Posterior cingulate gyrus (tissue), 11 donors: ENCODE measurements around the gene KPNA6.
A peak's percentile ranks its signal among the peaks of the same experiment; 100 is the strongest.

ENCODE experiments used
- DNase-seq, 10 donors: peaks; one replicate each; pipeline versions ENCODE4 v3.0.0 to v3.0.0-alpha.2; 2020 to 2021; ENCODE audit warnings: mixed read lengths in 3 of 10
- intact Hi-C: fragments of 100-400 bp; cut with DNase I; formaldehyde crosslinking; loops from one replicate; pipeline ENCODE4 v1.15.1; 2023

KPNA6 gene

GRCh38 chr1:32180186-32181060 is 72.6 kb downstream of the KPNA6 start:
- peak in 5 of 10 donors; percentile 26 to 90 (median 80) for DNase-seq
- intact Hi-C loops = no loop called here

- peak in 1 of 10 donors; percentile 65 for DNase-seq
- intact Hi-C loops = no loop called here
These were observed 73.2 kb downstream of the KPNA6 start for GRCh38 chr1:32181065-32181464.

DNA sequence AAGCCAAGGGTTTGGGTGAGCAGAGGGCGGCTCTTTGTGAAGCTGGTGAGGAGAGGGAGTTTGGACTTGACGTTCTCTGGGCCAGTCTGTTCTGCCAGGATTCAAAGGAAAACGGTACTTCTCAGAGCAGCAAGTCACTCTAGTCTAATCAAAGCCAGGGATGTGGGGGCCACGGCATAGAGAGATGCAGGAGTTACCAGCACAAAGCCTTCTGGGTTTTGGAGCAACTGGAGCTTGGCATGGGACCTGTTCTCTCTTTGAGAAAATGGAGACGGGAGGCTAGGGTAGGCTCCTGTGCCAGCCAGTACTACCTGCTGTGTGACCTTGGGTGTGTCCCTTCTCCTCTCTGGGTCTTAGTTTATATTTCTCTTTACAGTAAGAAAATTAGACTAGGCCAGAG is 73.7 kb downstream of the KPNA6 start:
- no peak for DNase-seq
- intact Hi-C loops = no loop called here

GRCh38 chr1:32182060-32182459 is 74.2 kb downstream of the KPNA6 start:
- DNase-seq = peak in 1 of 10 donors; percentile 84
- intact Hi-C loops = no loop called here

- intact Hi-C loops = no loop called here
- DNase-seq = peak in 1 of 10 donors; percentile 19
These were observed 76.8 kb downstream of the KPNA6 start for GRCh38 chr1:32184650-32185049.

DNA sequence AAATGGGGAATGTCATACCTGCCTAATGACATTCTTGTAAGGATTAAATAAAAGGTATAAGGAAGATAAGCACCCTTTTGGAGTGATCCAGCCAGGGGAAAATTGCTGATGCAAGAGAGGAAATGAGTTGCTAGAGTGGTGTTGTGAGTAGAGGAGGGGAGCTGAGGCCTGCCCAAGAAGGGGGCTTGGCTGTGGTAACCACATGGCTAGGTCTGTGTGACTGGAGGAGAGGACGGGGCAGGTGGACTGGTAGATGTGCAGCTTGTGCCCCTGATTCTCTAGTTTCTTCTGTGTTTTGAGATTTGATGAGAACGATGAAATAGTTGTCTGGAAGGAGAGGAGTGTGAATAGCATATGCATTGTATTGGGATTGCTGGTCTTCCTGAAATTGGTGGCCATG is 78.2 kb downstream of the KPNA6 start:
- DNase-seq = no peak
- intact Hi-C loops = no loop called here

- DNase-seq = no peak
- intact Hi-C loops = no loop called here
These were observed 78.6 kb downstream of the KPNA6 start for GRCh38 chr1:32186491-32186890.

DNA sequence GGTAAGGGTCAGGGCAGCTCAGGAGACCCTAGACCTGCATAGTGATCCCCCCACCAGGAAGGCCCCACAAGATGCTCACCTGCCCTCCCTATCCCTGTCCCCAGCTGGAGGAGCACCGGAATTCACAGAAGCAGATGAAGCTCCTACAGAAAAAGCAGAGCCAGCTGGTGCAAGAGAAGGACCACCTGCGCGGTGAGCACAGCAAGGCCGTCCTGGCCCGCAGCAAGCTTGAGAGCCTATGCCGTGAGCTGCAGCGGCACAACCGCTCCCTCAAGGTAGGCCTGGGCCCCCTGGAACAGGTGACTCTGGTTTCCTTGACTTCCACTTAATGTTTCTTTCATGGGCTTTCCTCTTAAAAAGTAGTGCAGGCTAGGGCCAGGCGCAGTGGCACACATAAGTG is 80.0 kb downstream of the KPNA6 start:
- DNase-seq = peak in 1 of 10 donors; percentile 35
- intact Hi-C loops = no loop called here

GRCh38 chr1:32192220-32192948 is 84.5 kb downstream of the KPNA6 start:
- DNase-seq = peak in 1 of 10 donors; percentile 52
- intact Hi-C loops = no loop called here

DNA sequence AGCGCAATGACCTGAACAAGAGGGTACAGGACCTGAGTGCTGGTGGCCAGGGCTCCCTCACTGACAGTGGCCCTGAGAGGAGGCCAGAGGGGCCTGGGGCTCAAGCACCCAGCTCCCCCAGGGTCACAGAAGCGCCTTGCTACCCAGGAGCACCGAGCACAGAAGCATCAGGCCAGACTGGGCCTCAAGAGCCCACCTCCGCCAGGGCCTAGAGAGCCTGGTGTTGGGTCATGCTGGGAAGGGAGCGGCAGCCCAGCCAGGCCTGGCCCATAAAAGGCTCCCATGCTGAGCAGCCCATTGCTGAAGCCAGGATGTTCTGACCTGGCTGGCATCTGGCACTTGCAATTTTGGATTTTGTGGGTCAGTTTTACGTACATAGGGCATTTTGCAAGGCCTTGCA is 87.1 kb downstream of the KPNA6 start:
- intact Hi-C loops = no loop called here

DNA sequence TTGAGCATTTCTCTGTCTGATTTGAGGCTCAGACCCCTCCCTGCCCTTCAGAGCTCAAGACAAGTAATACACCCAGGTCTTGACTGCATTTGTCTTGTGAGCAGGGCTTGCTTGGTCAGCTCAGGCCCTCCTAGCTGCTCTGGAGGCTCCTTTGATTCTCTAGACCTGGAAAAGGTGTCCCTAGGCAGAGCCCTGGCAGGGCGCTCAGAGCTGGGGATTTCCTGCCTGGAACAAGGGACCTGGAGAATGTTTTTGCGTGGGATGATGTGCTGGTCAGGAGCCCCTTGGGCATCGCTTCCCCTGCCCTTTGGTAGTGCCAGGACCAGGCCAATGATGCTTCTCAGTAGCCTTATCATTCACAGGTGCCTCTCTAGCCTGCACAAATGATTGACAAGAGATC is 87.7 kb downstream of the KPNA6 start:
- peak in 1 of 10 donors; percentile 62 for DNase-seq
- intact Hi-C loops = no loop called here

More for the DNA sequence above, 87.1 kb downstream of the KPNA6 start:
- DNase-seq = peak in 1 of 10 donors; percentile 61

DNA sequence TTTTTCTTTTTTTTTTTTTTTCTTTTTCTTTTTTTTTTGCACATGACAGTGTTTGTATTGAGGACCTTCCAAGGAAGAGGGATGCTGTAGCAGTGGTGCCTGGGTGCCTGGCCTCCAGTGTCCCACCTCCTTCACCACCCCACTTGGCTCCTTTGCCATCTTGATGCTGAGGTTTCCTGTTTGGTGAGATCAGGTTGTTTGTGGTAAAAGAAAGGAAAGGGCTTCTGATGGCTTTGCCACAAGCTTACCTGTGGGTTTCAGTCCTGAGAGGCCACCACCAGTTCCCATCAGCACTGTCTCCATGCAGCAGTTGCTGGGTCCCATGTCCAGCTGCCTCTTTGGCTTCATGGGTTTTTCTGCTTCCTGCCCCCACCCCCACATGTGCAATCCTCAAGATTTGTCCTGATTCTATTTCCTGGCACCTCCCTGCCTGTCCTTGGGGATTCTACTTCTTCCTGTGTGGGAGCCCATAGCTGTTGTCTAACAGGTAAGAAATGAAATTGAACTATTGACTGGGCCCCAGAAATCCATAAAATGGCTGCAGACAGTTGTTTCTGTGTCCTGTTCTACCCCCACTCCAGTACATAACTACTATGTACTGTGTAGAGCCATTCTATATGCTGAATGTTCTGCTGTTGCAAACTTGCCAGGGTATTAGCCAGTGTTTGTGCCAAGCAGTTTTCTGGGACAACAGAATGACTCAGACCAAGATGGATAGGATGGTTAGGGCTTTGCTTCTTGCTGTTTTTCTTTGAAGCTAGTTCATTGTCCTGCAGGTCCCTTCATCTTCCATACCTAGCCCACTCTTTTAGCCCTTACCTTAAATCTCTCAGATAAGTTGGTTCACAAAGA is 88.3 kb downstream of the KPNA6 start:
- peak in 1 of 10 donors; percentile 51 for DNase-seq
- intact Hi-C loops = no loop called here

DNA sequence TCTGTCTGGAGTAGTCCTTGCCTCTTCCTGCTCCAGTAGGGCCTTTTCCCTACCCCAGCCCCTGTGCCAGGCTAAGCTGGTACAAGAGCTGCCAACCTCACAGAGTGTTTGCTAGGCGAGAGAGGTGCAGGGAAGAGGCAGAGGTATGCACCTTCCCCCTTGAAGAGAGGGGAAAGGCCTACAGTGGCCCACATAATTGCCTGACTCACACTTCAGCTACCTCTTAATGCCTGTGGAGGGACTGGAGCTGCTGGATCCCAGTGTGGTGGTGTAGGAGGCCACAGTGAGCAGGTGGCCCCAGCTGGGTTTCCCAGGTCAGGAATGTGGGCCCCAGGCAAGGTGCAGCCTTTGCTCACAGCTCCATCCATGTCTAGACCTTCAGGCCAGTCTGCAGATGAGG is 89.2 kb downstream of the KPNA6 start:
- intact Hi-C loops = no loop called here
- DNase-seq = peak in 1 of 10 donors; percentile 20

- intact Hi-C loops = no loop called here
- peak in 1 of 10 donors; percentile 65 for DNase-seq
These were observed 90.0 kb downstream of the KPNA6 start for GRCh38 chr1:32197837-32198236.

- DNase-seq = peak in 1 of 10 donors; percentile 21
- intact Hi-C loops = no loop called here
These were observed 90.6 kb downstream of the KPNA6 start for GRCh38 chr1:32198237-32199042.

DNA sequence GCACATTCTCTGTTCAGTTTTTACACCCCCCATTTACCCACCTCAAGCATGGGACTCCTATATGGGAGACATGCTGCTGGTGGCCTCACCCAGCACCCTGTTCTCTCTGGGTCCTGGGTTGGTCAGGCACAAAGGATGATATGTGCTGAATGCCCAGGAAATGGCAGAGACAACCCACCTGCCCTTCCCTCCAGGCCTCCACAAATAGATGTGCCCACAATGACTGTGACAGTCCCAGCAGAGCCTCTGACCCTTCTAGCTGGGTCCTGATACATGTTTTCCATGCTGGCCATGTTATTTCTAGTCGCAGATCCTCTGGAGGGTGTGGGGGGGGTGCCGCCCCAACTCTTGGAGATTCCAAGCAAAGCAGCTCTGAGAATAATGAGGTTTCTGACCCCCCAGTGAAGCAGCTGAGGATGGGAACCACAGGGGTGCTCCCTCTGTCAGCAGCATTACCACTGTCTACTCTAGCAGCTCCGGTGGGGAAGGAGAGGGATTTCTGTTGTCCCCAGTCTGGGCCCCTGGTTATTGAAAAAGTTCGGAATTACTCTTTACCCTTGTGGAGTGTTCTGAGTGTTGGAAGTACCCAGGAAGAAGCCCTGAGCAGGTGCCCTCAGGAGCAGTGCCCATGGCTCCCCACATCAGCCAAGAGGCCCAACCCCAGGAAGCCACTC is 91.3 kb downstream of the KPNA6 start:
- no peak for DNase-seq
- intact Hi-C loops = no loop called here

DNA sequence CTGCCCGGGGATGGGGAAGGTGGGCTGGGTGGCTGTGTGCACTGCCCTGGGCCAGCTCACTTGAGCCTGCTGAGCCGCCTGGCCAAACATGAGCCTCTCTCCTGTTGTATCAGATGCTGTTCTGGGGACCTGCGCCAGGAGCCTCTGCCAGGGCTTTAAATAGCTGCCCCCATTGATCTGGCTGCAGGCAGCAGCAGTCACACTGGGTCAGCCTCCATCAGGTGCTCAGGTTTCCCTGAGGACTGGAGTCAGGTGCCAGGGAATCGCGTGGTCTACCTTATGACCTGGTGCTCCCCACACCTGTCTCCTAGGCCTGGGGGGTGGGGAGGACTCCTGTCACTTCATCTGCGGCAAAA is 91.8 kb downstream of the KPNA6 start:
- DNase-seq = peak in 8 of 10 donors; percentile 16 to 88 (median 43)
- intact Hi-C loops = no loop called here

DNA sequence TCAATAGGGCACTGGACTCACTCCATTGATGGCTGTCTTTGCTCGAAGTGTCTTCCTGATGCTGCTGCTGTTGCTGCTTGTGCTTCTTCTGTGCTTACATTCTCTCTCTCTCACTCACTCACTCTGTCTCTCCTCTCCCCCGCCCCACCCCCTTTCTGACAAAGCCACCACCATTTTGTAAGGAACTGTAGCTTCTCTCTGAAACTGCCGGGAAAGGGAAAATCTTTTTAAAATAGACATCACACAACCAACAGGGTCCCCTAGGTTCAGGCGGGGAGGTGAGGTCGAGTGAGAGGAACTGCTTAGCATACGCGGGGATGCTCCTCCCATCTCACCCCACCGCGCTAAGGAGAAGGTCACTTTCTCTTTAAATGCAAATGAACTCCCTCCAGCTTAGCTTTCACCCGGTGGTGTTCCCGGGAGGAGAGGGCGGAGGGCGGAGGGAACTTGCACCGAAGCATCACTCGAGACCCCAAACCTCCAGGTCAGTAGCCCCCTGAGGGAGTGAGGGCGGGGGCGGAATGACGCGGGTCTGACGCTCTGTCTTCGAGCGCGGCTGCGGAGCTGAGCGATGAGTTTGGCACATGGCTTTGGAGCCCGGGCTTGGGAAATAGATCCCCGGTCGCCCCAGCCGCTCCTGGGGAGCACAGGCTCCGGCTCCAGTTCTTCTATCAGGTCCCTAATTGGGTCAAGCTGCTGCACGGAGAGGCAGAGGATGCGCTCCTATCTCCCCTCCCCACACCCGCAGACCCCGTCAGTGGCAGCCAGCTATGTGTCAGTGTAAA is 92.6 kb downstream of the KPNA6 start, which contains the start of gene CCDC28B:
TSS of gene CCDC28B (plus strand) at position 370 of the 785 bp plus-strand sequence. CDS start 1,341 bp downstream, outside the sequence.
- DNase-seq = peak; percentile 48 to 94 (median 60)
- intact Hi-C loops = no loop called here
